Lung (tissue), 12 donors: ENCODE measurements around the gene HERPUD1. TPM values are rescaled to one million over a fixed set of nuclear protein-coding genes. Genes with fewer than 3 reads are reported as not detected.

ENCODE experiments used
- ATAC-seq: fragments of 200-7000 bp; cut with Tn5 transposase; one replicate; pipeline ENCODE4 v1.9.1; 2020; ENCODE audit warnings: moderate number of reproducible peaks; ENCODE audit not compliant: insufficient read depth, low FRiP score
- DNase-seq, 3 donors: peaks; one replicate each; pipeline ENCODE4 v3.0.0-alpha.2; 2013 to 2017
- H3K27ac ChIP-seq, 2 donors: one replicate each; pipeline ENCODE4 v1.5.1; 2013; ENCODE audit warnings: mild to moderate bottlenecking in 2 of 2, moderate library complexity in 2 of 2, control low read depth in 1 of 2, inconsistent platforms in 1 of 2, low read depth in 1 of 2, low read length in 1 of 2
- H3K27me3 ChIP-seq, 3 donors: one replicate each; pipeline ENCODE4 v1.5.1; 2013; ENCODE audit warnings: low read length in 2 of 3; ENCODE audit not compliant: control insufficient read depth in 3 of 3, insufficient read depth in 3 of 3
- H3K36me3 ChIP-seq, 4 donors: one replicate each; pipeline ENCODE4 v1.5.1; 2013; ENCODE audit warnings: low read length in 4 of 4, mild to moderate bottlenecking in 1 of 4, moderate library complexity in 1 of 4; ENCODE audit not compliant: control insufficient read depth in 4 of 4, insufficient read depth in 4 of 4
- H3K4me1 ChIP-seq, 5 donors: one replicate each; pipeline ENCODE4 v1.5.1; 2013; ENCODE audit warnings: low read length in 5 of 5, mild to moderate bottlenecking in 2 of 5, moderate library complexity in 1 of 5; ENCODE audit not compliant: control insufficient read depth in 5 of 5, insufficient read depth in 5 of 5
- H3K4me3 ChIP-seq: one replicate; pipeline ENCODE4 v1.5.1; 2013; ENCODE audit warnings: mild to moderate bottlenecking, control low read depth, moderate library complexity
- H3K9ac ChIP-seq, 2 donors: one replicate each; pipeline ENCODE4 v1.5.1; 2013; ENCODE audit warnings: low read length in 2 of 2, control low read depth in 1 of 2; ENCODE audit not compliant: insufficient read depth in 1 of 2
- H3K9me3 ChIP-seq, 4 donors: one replicate each; pipeline ENCODE4 v1.5.1; 2013; ENCODE audit warnings: low read length in 3 of 4, mild to moderate bottlenecking in 1 of 4, moderate library complexity in 1 of 4; ENCODE audit not compliant: control insufficient read depth in 4 of 4, insufficient read depth in 3 of 4
- CTCF ChIP-seq: IDR thresholded peaks from 2 replicates; pipeline ENCODE4 v1.5.1; 2012; ENCODE audit warnings: mild to moderate bottlenecking; ENCODE audit errors: control extremely low read depth, extremely low read depth
- WGBS, 2 donors: extraction: QIAGEN DNeasy Blood & Tissue Kit; methylation state at CpG; one replicate each; pipeline ENCODE4 v1.1.7; 2013; 5-methylcytosine and 5-hydroxymethylcytosine counted together
- polyA plus RNA-seq, 2 donors: library from polyadenylated mRNA; stranded (reverse); fragments of 200-250 nt; gene quantifications; one replicate each; pipeline ENCODE4 v1.2.1, GENCODE V29; 2013
- total RNA-seq, 2 donors: library from RNA; depleted of rRNA in 1 of 2; stranded (reverse); fragments of >200 nt in 1 of 2; gene quantifications; one replicate each; pipeline ENCODE4 v1.2.1, GENCODE V29; 2014 to 2021
- donor health status: control.
- donor health status: control.
- donor health status: Bipolar disorder and iron deficiency.
- donor health status: healthy.
- donor health status: DM: yes; HTN: yes; CAD: no.

Gene HERPUD1
- total and polyA plus RNA-seq, 4 donors: 70.5 to 219 (median 144) TPM

GRCh38 chr16:56967733-56968132 lies 35.8 kb downstream of the HERPUD1 start:
- H3K9ac ChIP-seq: no peak overlapping the region
- H3K9me3 ChIP-seq: no peaks in the 10 kb centered on the region
- ATAC-seq (no peak), DNase-seq (no peak)
- H3K27me3 ChIP-seq: no peaks in the 10 kb centered on the region
- H3K4me3 ChIP-seq: no peak overlapping the region
- H3K27ac ChIP-seq: no peak overlapping the region
- no peaks in the 10 kb centered on the region for H3K36me3 ChIP-seq
- 19 to 24% methylated on average over 2 of the region's 2 CpGs for WGBS, 2 donors
- TF ChIP-seq CTCF: no peak
- H3K4me1 ChIP-seq: peaks cover 0 to 8% (median 0%) of the 10 kb centered on the region in 5 donors

GRCh38 chr16:56969769-56970168 lies 37.8 kb downstream of the HERPUD1 start:
- no peaks in the 10 kb centered on the region for H3K9me3 ChIP-seq
- no peak overlapping the region for H3K27ac ChIP-seq
- TF ChIP-seq CTCF: no peak
- H3K36me3 ChIP-seq: no peaks in the 10 kb centered on the region
- H3K9ac ChIP-seq: no peak overlapping the region
- no peaks in the 10 kb centered on the region for H3K27me3 ChIP-seq
- DNase-seq (no peak), ATAC-seq (no peak)
- H3K4me1 ChIP-seq: peaks cover 0 to 5% (median 0%) of the 10 kb centered on the region in 5 donors
- WGBS, 2 donors: 90 to 94% methylated on average over 7 of the region's 7 CpGs
- H3K4me3 ChIP-seq: no peak overlapping the region

- no peaks in the 10 kb centered on the region for H3K27me3 ChIP-seq
- 84 to 90% methylated on average over 8 of the region's 8 CpGs for WGBS, 2 donors
- no peak overlapping the region for H3K9ac ChIP-seq
- H3K36me3 ChIP-seq: no peaks in the 10 kb centered on the region
- DNase-seq (no peak), ATAC-seq (no peak)
- H3K27ac ChIP-seq: no peak overlapping the region
- H3K4me3 ChIP-seq: no peak overlapping the region
- no peak for TF ChIP-seq CTCF
- H3K9me3 ChIP-seq: no peaks in the 10 kb centered on the region
- no peaks in the 10 kb centered on the region for H3K4me1 ChIP-seq
Observed at GRCh38 chr16:56970934-56971767, 39.2 kb downstream of the HERPUD1 start.

- Histone ChIP-seq H3K9ac (no peak overlapping the region), H3K9me3 (no peaks in the 10 kb centered on the region), H3K27me3 (no peaks in the 10 kb centered on the region), H3K36me3 (no peaks in the 10 kb centered on the region), H3K4me3 (no peak overlapping the region), H3K27ac (no peak overlapping the region), H3K4me1 (no peaks in the 10 kb centered on the region)
- 93 to 94% methylated on average over 3 of the region's 3 CpGs for WGBS, 2 donors
- ATAC-seq (no peak), DNase-seq (no peak)
- no peak for TF ChIP-seq CTCF
Observed at GRCh38 chr16:56971768-56972043, 39.8 kb downstream of the HERPUD1 start.
